Testis (tissue), 3 donors: ENCODE measurements around the gene HSD17B14. TPM values are rescaled to one million over a fixed set of nuclear protein-coding genes. Genes with fewer than 3 reads are reported as not detected.

ENCODE experiments used
- polyA plus RNA-seq: library from polyadenylated mRNA; stranded (reverse); fragments of 350-450 nt; fragmentation: Illumina TruSeq; extraction: RNeasy Lipid Tissue Mini Kit (QIAGEN cat#74804); gene quantifications from one replicate; pipeline ENCODE4 v1.2.3, GENCODE V29; 2014; ENCODE audit warnings: low read depth, low replicate concordance; ENCODE audit not compliant: insufficient read depth
- small RNA-seq, 2 donors: library from RNA; depleted of rRNA; stranded (forward); fragments of <200 nt; gene quantifications; one replicate each; pipeline ENCODE3, GENCODE V24; 2016
- total RNA-seq, 2 donors: library from RNA; depleted of rRNA; stranded (reverse); fragments of >200 nt; gene quantifications; one replicate each; pipeline ENCODE4 v1.2.3, GENCODE V29; 2016

The HSD17B14 gene
- total and polyA plus RNA-seq, 3 donors from 2014 or later, result 5.6 to 11.9 (median 8.8) TPM

Small RNAs within 50 kb of the gene (small RNA-seq; reads per million reads assigned to genes)
- gene RNU6-317P, result 0 reads per million in 2 donors

Other genes with a start within 250 kb of the HSD17B14 start
Only the 30 nearest of the 33 such genes appear.
- 1 to 10 TPM in 1 of 2 donors, under 1 TPM in 1; 0.99 to 1.6 TPM for gene FAM83E, start 221.4 kb downstream of the HSD17B14 start, total RNA-seq
- gene FAM83E, start 221.4 kb downstream of the HSD17B14 start, polyA plus RNA-seq, result 2.2 TPM
- 1,000 to 10,000 TPM; 1,047 to 1,537 TPM for gene RPL18, start 217.3 kb downstream of the HSD17B14 start, total RNA-seq
- gene RPL18, start 217.3 kb downstream of the HSD17B14 start, polyA plus RNA-seq, result 1,050 TPM
- gene SPHK2, start 217.0 kb downstream of the HSD17B14 start, total RNA-seq, result 10 to 100 TPM; 31.2 to 43.1 TPM
- 47.6 TPM for gene SPHK2, start 217.0 kb downstream of the HSD17B14 start, polyA plus RNA-seq
- gene DBP, start 199.1 kb downstream of the HSD17B14 start, total RNA-seq, result 10 to 100 TPM; 48.9 to 51.0 TPM
- 30.4 TPM for gene DBP, start 199.1 kb downstream of the HSD17B14 start, polyA plus RNA-seq
- 1 to 10 TPM; 6.3 to 6.8 TPM for gene CA11, start 190.3 kb downstream of the HSD17B14 start, total RNA-seq
- gene CA11, start 190.3 kb downstream of the HSD17B14 start, polyA plus RNA-seq, result 20.0 TPM
- gene NTN5, start 163.5 kb downstream of the HSD17B14 start, total RNA-seq, result 1 to 10 TPM; 1.6 to 4.3 TPM
- gene NTN5, start 163.5 kb downstream of the HSD17B14 start, polyA plus RNA-seq, result 0.87 TPM
- under 1 TPM; 0.12 to 0.47 TPM for gene FUT2, start 140.5 kb downstream of the HSD17B14 start, total RNA-seq
- gene FUT2, start 140.5 kb downstream of the HSD17B14 start, polyA plus RNA-seq, result 0.20 TPM
- 10 to 100 TPM; 21.8 TPM for gene MAMSTR, start 116.8 kb downstream of the HSD17B14 start, total RNA-seq
- 15.0 TPM for gene MAMSTR, start 116.8 kb downstream of the HSD17B14 start, polyA plus RNA-seq
- 10 to 100 TPM; 11.2 to 21.4 TPM for gene RASIP1, start 95.9 kb downstream of the HSD17B14 start, total RNA-seq
- gene RASIP1, start 95.9 kb downstream of the HSD17B14 start, polyA plus RNA-seq, result 8.8 TPM
- gene IZUMO1, start 89.6 kb downstream of the HSD17B14 start, total RNA-seq, result 10 to 100 TPM; 10.5 to 28.9 TPM
- 32.8 TPM for gene IZUMO1, start 89.6 kb downstream of the HSD17B14 start, polyA plus RNA-seq
- 1 to 10 TPM; 2.0 to 3.6 TPM for gene FUT1, start 83.8 kb downstream of the HSD17B14 start, total RNA-seq
- 5.1 TPM for gene FUT1, start 83.8 kb downstream of the HSD17B14 start, polyA plus RNA-seq
- gene FGF21, start 81.0 kb downstream of the HSD17B14 start, total RNA-seq, result not detected
- not detected for gene FGF21, start 81.0 kb downstream of the HSD17B14 start, polyA plus RNA-seq
- gene BCAT2, start 25.5 kb downstream of the HSD17B14 start, total RNA-seq, result 10 to 100 TPM; 58.5 to 67.4 TPM
- gene BCAT2, start 25.5 kb downstream of the HSD17B14 start, polyA plus RNA-seq, result 38.0 TPM
- gene PLEKHA4, start 32.1 kb upstream of the HSD17B14 start, total RNA-seq, result 10 to 100 TPM; 12.8 to 22.3 TPM
- gene PLEKHA4, start 32.1 kb upstream of the HSD17B14 start, polyA plus RNA-seq, result 19.9 TPM
- 10 to 100 TPM; 37.2 to 40.9 TPM for gene PPP1R15A, start 35.9 kb upstream of the HSD17B14 start, total RNA-seq
- 48.3 TPM for gene PPP1R15A, start 35.9 kb upstream of the HSD17B14 start, polyA plus RNA-seq
- 10 to 100 TPM; 24.5 to 55.2 TPM for gene TULP2, start 62.3 kb upstream of the HSD17B14 start, total RNA-seq
- 72.6 TPM for gene TULP2, start 62.3 kb upstream of the HSD17B14 start, polyA plus RNA-seq
- 100 to 1,000 TPM; 139 to 208 TPM for gene NUCB1, start 63.8 kb upstream of the HSD17B14 start, total RNA-seq
- 136 TPM for gene NUCB1, start 63.8 kb upstream of the HSD17B14 start, polyA plus RNA-seq
- 1 to 10 TPM; 2.3 to 2.4 TPM for gene DHDH, start 97.2 kb upstream of the HSD17B14 start, total RNA-seq
- gene DHDH, start 97.2 kb upstream of the HSD17B14 start, polyA plus RNA-seq, result 3.1 TPM
- gene BAX, start 118.4 kb upstream of the HSD17B14 start, total RNA-seq, result 10 to 100 TPM; 50.1 to 52.1 TPM
- 48.7 TPM for gene BAX, start 118.4 kb upstream of the HSD17B14 start, polyA plus RNA-seq
- 100 to 1,000 TPM; 746 to 935 TPM for gene FTL, start 128.8 kb upstream of the HSD17B14 start, total RNA-seq
- gene FTL, start 128.8 kb upstream of the HSD17B14 start, polyA plus RNA-seq, result 1,424 TPM
- 10 to 100 TPM; 21.1 to 23.6 TPM for gene GYS1, start 156.8 kb upstream of the HSD17B14 start, total RNA-seq
- 13.8 TPM for gene GYS1, start 156.8 kb upstream of the HSD17B14 start, polyA plus RNA-seq
- 100 to 1,000 TPM; 299 to 395 TPM for gene RUVBL2, start 157.4 kb upstream of the HSD17B14 start, total RNA-seq
- gene RUVBL2, start 157.4 kb upstream of the HSD17B14 start, polyA plus RNA-seq, result 528 TPM
- gene LHB, start 180.6 kb upstream of the HSD17B14 start, total RNA-seq, result 10 to 100 TPM in 1 of 2 donors, 1 to 10 TPM in 1; 5.5 to 13.9 TPM
- gene LHB, start 180.6 kb upstream of the HSD17B14 start, polyA plus RNA-seq, result 4.4 TPM
- not detected for gene CGB3, start 187.8 kb upstream of the HSD17B14 start, total RNA-seq
- not detected for gene CGB3, start 187.8 kb upstream of the HSD17B14 start, polyA plus RNA-seq
- 1 to 10 TPM in 1 of 2 donors, under 1 TPM in 1; 0.99 to 3.6 TPM for gene CGB2, start 195.4 kb upstream of the HSD17B14 start, total RNA-seq
- 2.5 TPM for gene CGB2, start 195.4 kb upstream of the HSD17B14 start, polyA plus RNA-seq
- gene CGB1, start 200.4 kb upstream of the HSD17B14 start, total RNA-seq, result 1 to 10 TPM; 2.3 to 2.9 TPM
- gene CGB1, start 200.4 kb upstream of the HSD17B14 start, polyA plus RNA-seq, result not detected
- 1 to 10 TPM in 1 of 2 donors, not detected in 1; 2.4 TPM for gene CGB5, start 207.4 kb upstream of the HSD17B14 start, total RNA-seq
- gene CGB5, start 207.4 kb upstream of the HSD17B14 start, polyA plus RNA-seq, result not detected
- gene CGB8, start 212.6 kb upstream of the HSD17B14 start, total RNA-seq, result under 1 TPM in 1 of 2 donors, not detected in 1; 0.43 TPM
- not detected for gene CGB8, start 212.6 kb upstream of the HSD17B14 start, polyA plus RNA-seq
- 1 to 10 TPM; 3.0 to 3.8 TPM for gene CGB7, start 221.3 kb upstream of the HSD17B14 start, total RNA-seq
- gene CGB7, start 221.3 kb upstream of the HSD17B14 start, polyA plus RNA-seq, result 1.7 TPM
- gene NTF4, start 228.3 kb upstream of the HSD17B14 start, total RNA-seq, result under 1 TPM; 0.31 to 0.55 TPM
- gene NTF4, start 228.3 kb upstream of the HSD17B14 start, polyA plus RNA-seq, result 0.49 TPM